Loucy (cell line): Measurements from ENCODE around the gene GPC5.

ENCODE experiments used
- H2AFZ ChIP-seq: fragments of 200-600 bp; sonication (generic); 2 replicates; pipeline ENCODE4 v1.6.0; 2016; ENCODE audit warnings: antibody characterized with exemption, mild to moderate bottlenecking, low read length, moderate library complexity
- H3F3A ChIP-seq: fragments of 200-600 bp; 2 replicates; pipeline ENCODE4 v1.6.0; 2016; ENCODE audit warnings: antibody characterized with exemption, low read depth, mild to moderate bottlenecking
- H3K27me3 ChIP-seq: fragments of 200-600 bp; sonication (generic); 2 replicates; pipeline ENCODE4 v1.6.1; 2014; ENCODE audit warnings: low read length, mild to moderate bottlenecking; ENCODE audit not compliant: insufficient read depth, poor library complexity, severe bottlenecking
- H3K36me3 ChIP-seq: fragments of 200-600 bp; sonication (generic); 2 replicates; pipeline ENCODE4 v1.6.1; 2016; ENCODE audit warnings: low read length; ENCODE audit not compliant: insufficient read depth
- H3K4me1 ChIP-seq: fragments of 200-600 bp; sonication (generic); 2 replicates; pipeline ENCODE4 v1.5.1; 2014; ENCODE audit warnings: low read length, mild to moderate bottlenecking; ENCODE audit not compliant: insufficient read depth, poor library complexity, severe bottlenecking
- H3K4me2 ChIP-seq: fragments of 200-600 bp; sonication (generic); 2 replicates; pipeline ENCODE4 v1.6.0; 2014; ENCODE audit warnings: antibody characterized with exemption, low read length, low read depth, mild to moderate bottlenecking; ENCODE audit not compliant: poor library complexity, severe bottlenecking
- H3K4me3 ChIP-seq: fragments of 200-600 bp; sonication (generic); 2 replicates; pipeline ENCODE4 v1.5.1; 2014; ENCODE audit warnings: low read length, mild to moderate bottlenecking, mixed read lengths; ENCODE audit not compliant: poor library complexity, severe bottlenecking
- H3K79me2 ChIP-seq: fragments of 200-600 bp; sonication (generic); 2 replicates; pipeline ENCODE4 v1.6.1; 2014; ENCODE audit warnings: low read length; ENCODE audit not compliant: insufficient read depth
- H3K9ac ChIP-seq: fragments of 200-600 bp; sonication (generic); 2 replicates; pipeline ENCODE4 v1.6.0; 2014; ENCODE audit warnings: mild to moderate bottlenecking, low read depth, low read length, moderate library complexity; ENCODE audit not compliant: poor library complexity, severe bottlenecking
- H3K9me2 ChIP-seq: fragments of 200-600 bp; sonication (generic); replicated peaks from 2 replicates; pipeline ENCODE4 v1.6.1; 2016; ENCODE audit warnings: low read depth, low read length, mixed read lengths
- H3K9me3 ChIP-seq: fragments of 200-600 bp; sonication (generic); 2 replicates; pipeline ENCODE4 v1.6.1; 2014; ENCODE audit warnings: mild to moderate bottlenecking, antibody characterized with exemption, low read length, low read depth; ENCODE audit not compliant: insufficient read depth
- H4K20me1 ChIP-seq: fragments of 200-600 bp; sonication (generic); 2 replicates; pipeline ENCODE4 v1.6.0; 2014; ENCODE audit warnings: antibody characterized with exemption, low read length, mild to moderate bottlenecking; ENCODE audit not compliant: insufficient read depth, poor library complexity, severe bottlenecking
- CTCF ChIP-seq: fragments of 200-600 bp; sonication (generic); conservative IDR thresholded peaks from 2 replicates; pipeline ENCODE4 v1.5.1; 2014; ENCODE audit warnings: mild to moderate bottlenecking, antibody characterized with exemption, low read length
- EZH2phosphoT487 ChIP-seq: fragments of 200-600 bp; IDR thresholded peaks from 2 replicates; pipeline ENCODE4 v1.6.1; 2018; ENCODE audit warnings: antibody characterized with exemption, mild to moderate bottlenecking, moderate library complexity, borderline replicate concordance

GPC5 gene

GRCh38 chr13:91661692-91662490 is 263.5 kb downstream of the GPC5 start:
- H2AFZ ChIP-seq, result no peak overlapping the region
- H3F3A ChIP-seq, result no peaks in the 10 kb centered on the region
- no peaks in the 10 kb centered on the region for H3K27me3 ChIP-seq
- no peak overlapping the region for H3K4me2 ChIP-seq
- H3K79me2 ChIP-seq, result no peaks in the 10 kb centered on the region
- H3K9me2 ChIP-seq, result no peaks in the 10 kb centered on the region
- no peak overlapping the region for H3K4me3 ChIP-seq
- H3K4me1 ChIP-seq, result no peaks in the 10 kb centered on the region
- H3K9me3 ChIP-seq, result no peaks in the 10 kb centered on the region
- TF ChIP-seq EZH2phosphoT487 (no peak), CTCF (no peak)
- no peaks in the 10 kb centered on the region for H4K20me1 ChIP-seq
- no peaks in the 10 kb centered on the region for H3K36me3 ChIP-seq
- H3K9ac ChIP-seq, result no peak overlapping the region

GRCh38 chr13:91664039-91664438 is 265.6 kb downstream of the GPC5 start:
- H3K4me2 ChIP-seq, result no peak overlapping the region
- H3K27me3 ChIP-seq, result no peaks in the 10 kb centered on the region
- H2AFZ ChIP-seq, result no peak overlapping the region
- no peak overlapping the region for H3K9ac ChIP-seq
- H4K20me1 ChIP-seq, result no peaks in the 10 kb centered on the region
- H3K36me3 ChIP-seq, result no peaks in the 10 kb centered on the region
- no peaks in the 10 kb centered on the region for H3F3A ChIP-seq
- no peaks in the 10 kb centered on the region for H3K9me2 ChIP-seq
- no peaks in the 10 kb centered on the region for H3K4me1 ChIP-seq
- no peak overlapping the region for H3K4me3 ChIP-seq
- H3K9me3 ChIP-seq, result no peaks in the 10 kb centered on the region
- TF ChIP-seq EZH2phosphoT487, result no peak
- no peak for TF ChIP-seq CTCF
- no peaks in the 10 kb centered on the region for H3K79me2 ChIP-seq

- no peaks in the 10 kb centered on the region for H4K20me1 ChIP-seq
- H3K4me2 ChIP-seq, result no peak overlapping the region
- H3K27me3 ChIP-seq, result no peaks in the 10 kb centered on the region
- H3K36me3 ChIP-seq, result no peaks in the 10 kb centered on the region
- no peak overlapping the region for H2AFZ ChIP-seq
- TF ChIP-seq CTCF, result no peak
- no peak for TF ChIP-seq EZH2phosphoT487
- no peaks in the 10 kb centered on the region for H3K4me1 ChIP-seq
- no peaks in the 10 kb centered on the region for H3K9me2 ChIP-seq
- H3K9me3 ChIP-seq, result no peaks in the 10 kb centered on the region
- H3K79me2 ChIP-seq, result no peaks in the 10 kb centered on the region
- no peak overlapping the region for H3K4me3 ChIP-seq
- H3F3A ChIP-seq, result no peaks in the 10 kb centered on the region
- no peak overlapping the region for H3K9ac ChIP-seq
These were observed 269.1 kb downstream of the GPC5 start for GRCh38 chr13:91667486-91667885.
